HepG2 (cell line): Measurements from ENCODE around the gene SP5. TPM values are rescaled to one million over a fixed set of nuclear protein-coding genes. Genes with fewer than 3 reads are reported as not detected.

ENCODE experiments used
- CREB1 ChIP-seq, 2 experiments: fragments of 450-650 bp in 1 of 2; IDR thresholded peaks; 2 replicates each; pipeline ENCODE4 v1.6.1; 2016 to 2017; ENCODE audit warnings: control low read depth in 1 of 2, mild to moderate bottlenecking in 1 of 2, missing compliant biosample characterization in 1 of 2, missing genetic modification characterization in 1 of 2
- EED ChIP-seq: sonication (generic); formaldehyde crosslinking; IDR thresholded peaks from 2 replicates; pipeline ENCODE4 v1.5.0; 2020; ENCODE audit warnings: mild to moderate bottlenecking, missing genetic modification reagents
- RAD21 ChIP-seq: fragments of 450-650 bp; formaldehyde crosslinking; IDR thresholded peaks from 2 replicates; pipeline ENCODE4 v1.5.0; 2020; ENCODE audit warnings: mild to moderate bottlenecking
- SIX1 ChIP-seq: sonication (generic); formaldehyde crosslinking; IDR thresholded peaks from 2 replicates; pipeline ENCODE4 v1.4.0; 2020; ENCODE audit warnings: missing genetic modification reagents, borderline replicate concordance
- TCF7 ChIP-seq: sonication (generic); IDR thresholded peaks from 2 replicates; pipeline ENCODE4 v1.6.1; 2016; ENCODE audit warnings: antibody characterized with exemption, low read depth
- U2AF1 ChIP-seq: fragments of 200-400 bp; formaldehyde crosslinking; optimal IDR thresholded peaks from 2 replicates; pipeline ENCODE3; 2017; ENCODE audit warnings: mild to moderate bottlenecking, low read depth, low read length
- ZBTB1 ChIP-seq: sonication (generic); formaldehyde crosslinking; IDR thresholded peaks from 2 replicates; pipeline ENCODE4 v1.4.0; 2020; ENCODE audit warnings: missing genetic modification reagents, borderline replicate concordance
- ZBTB21 ChIP-seq: sonication (generic); formaldehyde crosslinking; IDR thresholded peaks from 2 replicates; pipeline ENCODE4 v1.4.0; 2020; ENCODE audit warnings: missing genetic modification reagents
- ZBTB3 ChIP-seq: sonication (generic); formaldehyde crosslinking; IDR thresholded peaks from 2 replicates; pipeline ENCODE4 v1.4.0; 2020; ENCODE audit warnings: low read depth, mild to moderate bottlenecking, moderate library complexity, missing genetic modification reagents, borderline replicate concordance
- ZFP36L1 ChIP-seq: sonication (generic); formaldehyde crosslinking; IDR thresholded peaks from 2 replicates; pipeline ENCODE4 v1.8.0; 2022; ENCODE audit warnings: mild to moderate bottlenecking, missing genetic modification reagents, moderate library complexity
- ZNF329 ChIP-seq: sonication (generic); formaldehyde crosslinking; IDR thresholded peaks from 2 replicates; pipeline ENCODE4 v1.9.0; 2021; ENCODE audit warnings: low read depth, mild to moderate bottlenecking, missing genetic modification reagents
- ZNF510 ChIP-seq: sonication (generic); formaldehyde crosslinking; IDR thresholded peaks from 2 replicates; pipeline ENCODE4 v1.4.0; 2020; ENCODE audit warnings: low read depth, mild to moderate bottlenecking, missing genetic modification reagents
- ZNF891 ChIP-seq: sonication (generic); formaldehyde crosslinking; IDR thresholded peaks from 2 replicates; pipeline ENCODE4 v1.5.0; 2020; ENCODE audit warnings: mild to moderate bottlenecking, missing genetic modification reagents
- polyA plus RNA-seq, 8 experiments: library from polyadenylated mRNA; depleted of rRNA in 3 of 8; stranded (reverse) in 7 of 8; unstranded in 1 of 8; fragments of >200 nt; fragmentation: Illumina TruSeq in 4 of 8; extraction: Trizol in 4 of 8; gene quantifications; 2 replicates each; pipeline versions ENCODE4 v1.2.1 to v1.2.3, GENCODE V29; 2011 to 2016; ENCODE audit warnings: low read depth in 4 of 8, missing spikeins in 1 of 8, mixed read lengths in 1 of 8; ENCODE audit not compliant: insufficient read depth in 1 of 8
- total RNA-seq, 5 experiments: library from RNA; depleted of rRNA; stranded (reverse); fragments of >200 nt; fragmentation: Illumina TruSeq; extraction: Trizol; gene quantifications; 2 replicates each; pipeline ENCODE4 v1.2.3, GENCODE V29; 2016; ENCODE audit warnings: low read depth in 1 of 5
- TF ChIP-seq, protein P1 (sequence below): sonication (generic); formaldehyde crosslinking; IDR thresholded peaks from 2 replicates; pipeline ENCODE4 v1.5.0; 2020; ENCODE audit warnings: mild to moderate bottlenecking, missing genetic modification reagents
- TF ChIP-seq, protein P2 (sequence below): sonication (generic); formaldehyde crosslinking; IDR thresholded peaks from 2 replicates; pipeline ENCODE4 v1.5.0; 2020; ENCODE audit warnings: mild to moderate bottlenecking, low read depth, missing genetic modification reagents, borderline replicate concordance
- TF ChIP-seq, protein P3 (sequence below): conservative IDR thresholded peaks from 2 replicates; pipeline ENCODE4 v1.6.1; 2018; ENCODE audit warnings: missing genetic modification reagents
- TF ChIP-seq, protein P4 (sequence below): sonication (generic); formaldehyde crosslinking; conservative IDR thresholded peaks from 2 replicates; pipeline ENCODE4 v1.4.0; 2020; ENCODE audit warnings: missing genetic modification reagents
- TF ChIP-seq, protein P5 (sequence below): IDR thresholded peaks from 2 replicates; pipeline ENCODE4 v1.6.1; 2016
- TF ChIP-seq, protein P6 (sequence below): sonication (generic); formaldehyde crosslinking; IDR thresholded peaks from 2 replicates; pipeline ENCODE4 v1.5.0; 2020; ENCODE audit warnings: missing genetic modification reagents
- TF ChIP-seq, protein P7 (sequence below): sonication (generic); formaldehyde crosslinking; IDR thresholded peaks from 2 replicates; pipeline ENCODE4 v1.4.0; 2020; ENCODE audit warnings: missing genetic modification reagents, mild to moderate bottlenecking, borderline replicate concordance

The SP5 gene
- total and polyA plus RNA-seq, 2 of the 13 experiments (the other 11 are each of a cell fraction or from before 2014, with no cell fraction given) = 50.8 to 119 TPM

DNA sequence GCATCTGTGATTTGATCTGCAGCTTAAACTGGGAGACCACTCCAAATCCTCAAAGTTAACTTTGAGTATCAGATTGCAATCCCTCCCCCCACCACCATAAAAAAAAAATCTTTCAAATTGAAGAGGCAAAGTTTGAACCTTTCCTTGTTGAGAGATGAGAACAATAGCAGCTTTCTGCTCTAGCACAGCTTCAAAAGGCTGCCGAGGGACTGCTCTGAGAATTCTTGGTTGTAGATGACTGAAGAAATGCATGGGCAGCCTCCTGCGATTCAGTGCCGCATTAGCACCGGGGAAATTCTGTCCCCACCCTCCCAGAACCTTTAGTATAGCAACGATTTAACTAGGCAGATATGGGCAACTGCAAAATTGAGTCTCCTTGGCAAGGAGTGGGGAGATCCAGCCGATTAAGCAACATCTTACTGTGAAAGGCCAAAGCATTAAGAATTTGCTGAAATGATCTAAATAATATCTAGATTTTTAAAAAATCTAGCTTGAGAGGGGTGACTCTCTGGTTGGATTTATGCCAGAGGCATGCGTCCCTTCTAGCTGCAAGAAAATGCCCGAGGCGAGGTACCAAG lies 3.9 kb upstream of the SP5 start (continued):
- 0 out of 2 replicates have a peak, but pooled peaks have one; percentile 34 for TF ChIP-seq RAD21 (CRISPR knock-in tag)
- TF ChIP-seq, protein P1, sequence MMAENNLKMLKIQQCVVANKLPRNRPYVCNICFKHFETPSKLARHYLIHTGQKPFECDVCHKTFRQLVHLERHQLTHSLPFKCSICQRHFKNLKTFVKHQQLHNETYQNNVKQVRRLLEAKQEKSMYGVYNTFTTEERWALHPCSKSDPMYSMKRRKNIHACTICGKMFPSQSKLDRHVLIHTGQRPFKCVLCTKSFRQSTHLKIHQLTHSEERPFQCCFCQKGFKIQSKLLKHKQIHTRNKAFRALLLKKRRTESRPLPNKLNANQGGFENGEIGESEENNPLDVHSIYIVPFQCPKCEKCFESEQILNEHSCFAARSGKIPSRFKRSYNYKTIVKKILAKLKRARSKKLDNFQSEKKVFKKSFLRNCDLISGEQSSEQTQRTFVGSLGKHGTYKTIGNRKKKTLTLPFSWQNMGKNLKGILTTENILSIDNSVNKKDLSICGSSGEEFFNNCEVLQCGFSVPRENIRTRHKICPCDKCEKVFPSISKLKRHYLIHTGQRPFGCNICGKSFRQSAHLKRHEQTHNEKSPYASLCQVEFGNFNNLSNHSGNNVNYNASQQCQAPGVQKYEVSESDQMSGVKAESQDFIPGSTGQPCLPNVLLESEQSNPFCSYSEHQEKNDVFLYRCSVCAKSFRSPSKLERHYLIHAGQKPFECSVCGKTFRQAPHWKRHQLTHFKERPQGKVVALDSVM = no peak
- TF ChIP-seq ZNF510 (CRISPR knock-in tag) = no peak
- TF ChIP-seq, protein P2, sequence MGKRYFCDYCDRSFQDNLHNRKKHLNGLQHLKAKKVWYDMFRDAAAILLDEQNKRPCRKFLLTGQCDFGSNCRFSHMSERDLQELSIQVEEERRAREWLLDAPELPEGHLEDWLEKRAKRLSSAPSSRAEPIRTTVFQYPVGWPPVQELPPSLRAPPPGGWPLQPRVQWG (CRISPR knock-in tag) = no peak
- TF ChIP-seq ZNF891 = no peak
- peak; percentile 18; the same call in 1 of the 2 replicates for TF ChIP-seq ZNF329 (CRISPR knock-in tag)
- TF ChIP-seq CREB1 (IDR thresholded peaks at IDR 0.05) = no peak
- TF ChIP-seq CREB1 (CRISPR knock-in tag; IDR thresholded peaks at IDR 0.05) = 0 out of 2 replicates have a peak, but pooled peaks have one; percentile 27
- no peak for TF ChIP-seq ZBTB21 (CRISPR knock-in tag)
- TF ChIP-seq ZBTB1 (CRISPR knock-in tag) = no peak
- TF ChIP-seq, protein P3, sequence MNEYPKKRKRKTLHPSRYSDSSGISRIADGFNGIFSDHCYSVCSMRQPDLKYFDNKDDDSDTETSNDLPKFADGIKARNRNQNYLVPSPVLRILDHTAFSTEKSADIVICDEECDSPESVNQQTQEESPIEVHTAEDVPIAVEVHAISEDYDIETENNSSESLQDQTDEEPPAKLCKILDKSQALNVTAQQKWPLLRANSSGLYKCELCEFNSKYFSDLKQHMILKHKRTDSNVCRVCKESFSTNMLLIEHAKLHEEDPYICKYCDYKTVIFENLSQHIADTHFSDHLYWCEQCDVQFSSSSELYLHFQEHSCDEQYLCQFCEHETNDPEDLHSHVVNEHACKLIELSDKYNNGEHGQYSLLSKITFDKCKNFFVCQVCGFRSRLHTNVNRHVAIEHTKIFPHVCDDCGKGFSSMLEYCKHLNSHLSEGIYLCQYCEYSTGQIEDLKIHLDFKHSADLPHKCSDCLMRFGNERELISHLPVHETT = no peak
- TF ChIP-seq, protein P4, sequence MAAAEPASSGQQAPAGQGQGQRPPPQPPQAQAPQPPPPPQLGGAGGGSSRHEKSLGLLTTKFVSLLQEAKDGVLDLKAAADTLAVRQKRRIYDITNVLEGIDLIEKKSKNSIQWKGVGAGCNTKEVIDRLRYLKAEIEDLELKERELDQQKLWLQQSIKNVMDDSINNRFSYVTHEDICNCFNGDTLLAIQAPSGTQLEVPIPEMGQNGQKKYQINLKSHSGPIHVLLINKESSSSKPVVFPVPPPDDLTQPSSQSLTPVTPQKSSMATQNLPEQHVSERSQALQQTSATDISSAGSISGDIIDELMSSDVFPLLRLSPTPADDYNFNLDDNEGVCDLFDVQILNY (CRISPR knock-in tag) = no peak
- TF ChIP-seq U2AF1 = no peak
- peak; percentile 52; the same call in 1 of the 2 replicates for TF ChIP-seq TCF7
- TF ChIP-seq, protein P5, sequence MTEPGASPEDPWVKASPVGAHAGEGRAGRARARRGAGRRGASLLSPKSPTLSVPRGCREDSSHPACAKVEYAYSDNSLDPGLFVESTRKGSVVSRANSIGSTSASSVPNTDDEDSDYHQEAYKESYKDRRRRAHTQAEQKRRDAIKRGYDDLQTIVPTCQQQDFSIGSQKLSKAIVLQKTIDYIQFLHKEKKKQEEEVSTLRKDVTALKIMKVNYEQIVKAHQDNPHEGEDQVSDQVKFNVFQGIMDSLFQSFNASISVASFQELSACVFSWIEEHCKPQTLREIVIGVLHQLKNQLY = no peak
- TF ChIP-seq ZFP36L1 = no peak
- peak; percentile 76 for TF ChIP-seq SIX1 (CRISPR knock-in tag)
- TF ChIP-seq ZBTB3 (CRISPR knock-in tag) = no peak
- TF ChIP-seq EED (CRISPR knock-in tag) = 0 out of 2 replicates have a peak, but pooled peaks have one; percentile 2
- TF ChIP-seq, protein P6, sequence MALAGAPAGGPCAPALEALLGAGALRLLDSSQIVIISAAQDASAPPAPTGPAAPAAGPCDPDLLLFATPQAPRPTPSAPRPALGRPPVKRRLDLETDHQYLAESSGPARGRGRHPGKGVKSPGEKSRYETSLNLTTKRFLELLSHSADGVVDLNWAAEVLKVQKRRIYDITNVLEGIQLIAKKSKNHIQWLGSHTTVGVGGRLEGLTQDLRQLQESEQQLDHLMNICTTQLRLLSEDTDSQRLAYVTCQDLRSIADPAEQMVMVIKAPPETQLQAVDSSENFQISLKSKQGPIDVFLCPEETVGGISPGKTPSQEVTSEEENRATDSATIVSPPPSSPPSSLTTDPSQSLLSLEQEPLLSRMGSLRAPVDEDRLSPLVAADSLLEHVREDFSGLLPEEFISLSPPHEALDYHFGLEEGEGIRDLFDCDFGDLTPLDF (CRISPR knock-in tag) = no peak; the same call in 1 of the 2 replicates
- TF ChIP-seq, protein P7, sequence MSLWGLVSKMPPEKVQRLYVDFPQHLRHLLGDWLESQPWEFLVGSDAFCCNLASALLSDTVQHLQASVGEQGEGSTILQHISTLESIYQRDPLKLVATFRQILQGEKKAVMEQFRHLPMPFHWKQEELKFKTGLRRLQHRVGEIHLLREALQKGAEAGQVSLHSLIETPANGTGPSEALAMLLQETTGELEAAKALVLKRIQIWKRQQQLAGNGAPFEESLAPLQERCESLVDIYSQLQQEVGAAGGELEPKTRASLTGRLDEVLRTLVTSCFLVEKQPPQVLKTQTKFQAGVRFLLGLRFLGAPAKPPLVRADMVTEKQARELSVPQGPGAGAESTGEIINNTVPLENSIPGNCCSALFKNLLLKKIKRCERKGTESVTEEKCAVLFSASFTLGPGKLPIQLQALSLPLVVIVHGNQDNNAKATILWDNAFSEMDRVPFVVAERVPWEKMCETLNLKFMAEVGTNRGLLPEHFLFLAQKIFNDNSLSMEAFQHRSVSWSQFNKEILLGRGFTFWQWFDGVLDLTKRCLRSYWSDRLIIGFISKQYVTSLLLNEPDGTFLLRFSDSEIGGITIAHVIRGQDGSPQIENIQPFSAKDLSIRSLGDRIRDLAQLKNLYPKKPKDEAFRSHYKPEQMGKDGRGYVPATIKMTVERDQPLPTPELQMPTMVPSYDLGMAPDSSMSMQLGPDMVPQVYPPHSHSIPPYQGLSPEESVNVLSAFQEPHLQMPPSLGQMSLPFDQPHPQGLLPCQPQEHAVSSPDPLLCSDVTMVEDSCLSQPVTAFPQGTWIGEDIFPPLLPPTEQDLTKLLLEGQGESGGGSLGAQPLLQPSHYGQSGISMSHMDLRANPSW (CRISPR knock-in tag) = 0 out of 2 replicates have a peak, but pooled peaks have one; percentile 6
